Stromal cell of bone marrow (primary cell): ENCODE data around the gene ADAMTS17.

Source experiments
- DNase-seq: peaks from one replicate; pipeline ENCODE4 v3.0.0-alpha.2; 2012; ENCODE audit warnings: low read depth

The ADAMTS17 gene

GRCh38 chr15:100276506-100276905, 65.3 kb downstream of the ADAMTS17 start:
- no peak for DNase-seq

DNA sequence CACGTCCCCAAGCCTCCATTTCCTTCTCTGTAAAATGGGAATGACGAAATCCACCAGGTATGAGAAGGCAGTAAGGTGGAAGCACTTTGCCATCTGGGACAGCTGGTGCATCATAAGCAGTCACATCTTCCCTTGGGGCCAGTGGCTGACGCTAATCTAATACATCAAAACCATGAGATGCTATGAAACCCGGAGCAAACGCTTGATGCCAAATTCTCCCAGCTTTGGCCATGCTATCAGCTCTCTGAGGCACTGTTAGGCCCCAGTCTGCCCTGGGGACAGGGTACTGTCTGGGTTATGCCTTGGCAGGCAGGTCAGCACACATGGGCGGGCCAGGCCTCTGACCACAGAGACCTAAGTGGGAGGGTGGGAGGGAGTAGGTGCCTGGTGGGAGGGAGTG, 66.1 kb downstream of the ADAMTS17 start:
- DNase-seq: no peak

GRCh38 chr15:100269831-100270230, 71.9 kb downstream of the ADAMTS17 start:
- no peak for DNase-seq

DNA sequence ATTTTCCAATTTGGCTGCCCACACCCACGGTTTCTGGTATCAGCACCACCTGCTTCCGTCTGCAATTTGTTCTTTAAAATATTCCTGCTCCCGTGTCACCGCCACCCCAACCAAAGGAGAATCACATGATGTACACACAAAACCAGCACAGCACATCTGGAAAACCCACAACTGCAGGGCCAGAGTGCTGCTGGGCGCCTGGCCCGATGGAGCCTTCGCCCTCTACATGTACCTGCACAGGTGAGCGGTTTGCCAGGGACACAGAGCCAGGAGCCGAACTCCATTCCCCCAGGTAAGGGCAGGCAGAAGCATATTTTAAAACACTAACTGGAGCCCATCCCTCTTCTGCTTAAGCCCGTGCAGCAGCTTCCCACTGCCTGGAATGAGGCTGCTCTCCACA, 75.6 kb downstream of the ADAMTS17 start:
- DNase-seq: no peak

- no peak for DNase-seq
Measured at GRCh38 chr15:100265641-100266035, 76.1 kb downstream of the ADAMTS17 start.

- no peak for DNase-seq
Measured at GRCh38 chr15:100264994-100265640, 76.7 kb downstream of the ADAMTS17 start.

DNA sequence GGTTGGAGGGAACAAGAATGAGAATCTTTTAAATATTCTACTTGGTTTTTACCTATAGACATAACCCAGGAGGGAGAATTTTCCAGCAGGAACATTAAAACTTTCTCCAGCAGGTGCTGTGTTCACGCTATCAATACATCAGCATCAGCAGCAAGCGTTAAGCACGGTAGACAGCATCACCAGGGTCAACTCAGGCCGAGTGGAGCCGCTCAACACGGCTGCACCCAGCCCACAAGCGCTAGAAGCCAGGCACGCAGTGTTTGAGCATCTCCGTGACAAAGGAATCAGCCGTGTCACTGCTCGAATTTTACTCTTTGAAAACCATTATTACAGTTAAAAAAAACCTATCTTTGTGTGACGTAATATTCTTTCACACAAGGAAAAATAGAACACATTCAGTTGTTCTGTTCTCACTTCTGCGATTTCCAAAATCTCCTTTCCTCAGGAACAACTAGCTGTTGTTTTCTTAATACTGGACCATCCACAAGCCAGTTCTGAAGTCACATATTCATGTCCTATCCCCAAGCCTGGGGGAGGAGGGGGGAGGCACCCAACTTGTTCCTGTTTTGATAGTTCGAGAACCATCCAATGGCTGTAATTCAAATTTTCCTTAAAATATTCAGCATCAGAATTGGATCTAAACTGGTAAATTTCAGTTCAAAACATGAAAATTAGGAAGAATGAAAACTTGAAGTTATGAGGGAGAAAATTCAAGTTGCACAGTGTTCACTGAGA, 77.9 kb downstream of the ADAMTS17 start:
- DNase-seq: no peak

- DNase-seq: no peak
Measured at GRCh38 chr15:100263031-100263430, 78.7 kb downstream of the ADAMTS17 start.

DNA sequence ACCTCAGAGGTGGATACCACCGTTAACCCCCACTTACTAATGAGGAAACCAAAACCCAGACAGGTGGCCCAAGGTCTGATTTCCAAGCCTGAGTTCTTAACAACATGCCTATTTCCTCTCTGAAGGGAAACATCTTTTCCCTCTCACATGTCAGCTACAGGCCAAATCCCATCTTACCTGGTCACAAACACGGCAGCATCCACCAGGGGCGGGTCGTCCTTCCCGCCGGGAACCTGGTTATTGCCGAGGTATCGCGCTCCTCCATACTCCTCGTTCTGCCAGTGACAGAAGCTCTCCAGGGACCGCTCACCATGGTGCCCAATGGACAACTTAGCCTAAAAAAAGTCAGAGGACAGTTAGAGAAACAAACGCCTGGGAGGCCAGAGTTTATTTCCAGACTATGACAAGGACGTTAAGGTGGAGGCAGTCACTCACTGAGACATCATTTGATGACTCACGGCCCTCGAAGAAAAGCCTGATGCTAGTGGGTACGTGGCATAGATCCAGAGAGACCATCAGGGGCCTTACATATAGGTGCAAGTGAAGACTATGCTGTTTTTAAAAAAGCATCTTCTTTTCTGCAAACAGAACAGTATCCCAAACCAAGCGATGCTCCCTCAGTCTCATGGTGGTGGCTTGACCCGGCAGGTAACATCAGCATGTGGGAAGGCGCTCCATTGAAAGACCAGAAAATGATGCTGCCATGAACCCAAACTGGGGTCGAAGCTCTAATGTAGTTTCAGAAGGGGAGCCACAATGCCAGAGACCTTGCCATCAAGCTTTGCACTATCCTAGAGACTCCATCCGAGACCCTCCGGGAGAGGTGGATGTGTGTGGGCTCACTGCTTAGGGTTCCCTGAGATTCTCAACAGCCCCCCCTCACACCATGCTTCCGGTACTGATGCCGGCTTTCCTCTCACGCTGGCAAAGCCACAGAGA, 80.2 kb downstream of the ADAMTS17 start:
- DNase-seq: no peak

- no peak for DNase-seq
Measured at GRCh38 chr15:100259266-100259665, 82.5 kb downstream of the ADAMTS17 start.

GRCh38 chr15:100256970-100257650, 84.7 kb downstream of the ADAMTS17 start:
- DNase-seq: no peak

- no peak for DNase-seq
Measured at GRCh38 chr15:100256101-100256969, 85.4 kb downstream of the ADAMTS17 start.

DNA sequence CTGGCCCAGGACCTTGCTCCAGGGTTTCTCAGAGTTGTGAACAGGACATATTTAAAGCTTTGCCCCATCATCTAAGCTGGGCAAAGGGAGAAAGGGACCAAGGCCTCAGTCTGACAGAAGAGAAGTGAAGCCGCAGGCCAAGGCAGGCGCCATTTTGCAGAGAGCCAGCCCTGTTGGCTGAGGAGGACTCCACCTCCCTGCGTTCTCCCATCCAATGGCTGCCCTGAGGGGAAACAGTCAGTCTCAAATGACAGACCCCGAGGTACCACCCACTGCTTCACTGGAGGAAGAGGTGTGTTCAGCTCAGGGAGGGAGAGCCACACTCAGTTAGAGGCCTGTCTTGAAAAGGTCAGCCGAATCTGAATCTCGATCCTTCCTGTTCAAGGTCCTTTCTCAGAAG, 86.1 kb downstream of the ADAMTS17 start:
- DNase-seq: no peak

DNA sequence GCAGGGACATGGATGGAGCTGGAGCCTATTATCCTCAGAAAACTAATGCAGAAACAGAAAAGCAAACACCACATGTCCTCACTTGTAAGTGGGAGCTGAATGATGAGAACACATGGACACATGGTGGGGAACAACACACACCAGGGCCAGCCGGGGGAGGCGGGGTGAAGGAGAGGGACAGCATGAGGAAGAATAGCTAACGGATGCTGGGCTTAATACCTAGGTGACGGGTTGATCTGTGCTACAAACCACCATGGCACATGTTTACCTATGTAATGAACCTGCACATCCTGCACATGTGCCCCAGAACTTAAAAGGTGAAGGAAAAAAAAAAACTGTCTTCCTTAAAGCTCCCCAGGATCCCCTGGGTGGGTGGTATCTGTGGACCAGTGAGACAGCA, 87.1 kb downstream of the ADAMTS17 start:
- DNase-seq: no peak

DNA sequence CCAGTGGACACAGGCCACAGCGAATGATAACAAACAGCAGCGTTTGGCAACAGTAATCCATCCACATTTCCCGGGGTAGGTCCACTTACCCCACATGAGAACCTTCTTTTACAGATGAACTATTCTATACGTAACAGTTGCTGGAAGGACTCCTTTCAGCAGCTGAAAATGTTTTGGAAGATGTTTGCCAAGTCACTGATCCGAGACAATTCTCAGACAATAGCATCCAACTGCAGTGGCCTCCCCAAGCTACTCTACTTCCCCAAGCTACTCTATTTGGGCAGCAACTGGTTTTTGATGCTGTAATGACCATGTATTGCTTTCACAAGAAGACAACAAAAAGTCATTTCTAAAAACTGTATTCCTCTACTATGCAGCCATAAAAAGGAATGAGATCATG, 87.5 kb downstream of the ADAMTS17 start:
- DNase-seq: no peak

DNA sequence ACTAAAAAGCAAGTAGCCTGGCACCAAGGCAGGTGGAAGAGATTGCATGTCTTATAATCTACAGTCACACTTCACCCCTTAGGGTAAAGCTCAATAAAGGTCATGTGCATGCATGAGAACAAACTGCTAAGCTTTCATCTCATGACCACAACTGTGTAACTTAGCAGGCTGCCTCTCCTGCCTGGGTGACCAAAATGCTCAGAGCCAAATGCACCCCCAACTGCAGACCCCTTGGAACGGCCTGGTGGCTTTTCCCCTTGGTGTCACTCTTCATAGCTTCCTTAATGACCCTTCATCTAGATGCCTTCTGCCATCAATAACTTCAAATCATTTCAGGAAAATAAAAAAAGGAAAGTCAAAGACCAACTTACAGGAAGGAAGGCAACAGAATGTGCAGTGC, 88.1 kb downstream of the ADAMTS17 start:
- no peak for DNase-seq

GRCh38 chr15:100252779-100253417, 88.9 kb downstream of the ADAMTS17 start:
- no peak for DNase-seq

DNA sequence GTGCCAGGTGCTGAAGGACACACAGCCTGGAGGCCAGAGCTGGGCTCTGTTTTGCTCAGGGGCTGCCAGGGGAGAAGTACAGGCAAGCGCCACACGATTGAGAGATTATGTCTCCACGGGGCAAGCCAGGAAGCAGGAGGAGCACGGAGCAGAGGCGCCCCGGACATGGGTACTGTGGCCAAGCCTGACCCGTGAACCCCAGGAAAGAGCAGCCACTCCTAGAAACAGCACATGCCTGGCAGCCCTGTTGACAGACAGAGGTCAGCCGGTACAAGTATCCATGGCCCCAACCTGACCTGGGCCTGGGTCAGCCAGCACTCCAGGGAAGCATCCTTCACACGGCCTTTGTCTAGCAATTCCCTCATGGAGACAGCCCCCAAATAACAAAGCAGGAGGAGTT, 89.4 kb downstream of the ADAMTS17 start:
- no peak for DNase-seq

DNA sequence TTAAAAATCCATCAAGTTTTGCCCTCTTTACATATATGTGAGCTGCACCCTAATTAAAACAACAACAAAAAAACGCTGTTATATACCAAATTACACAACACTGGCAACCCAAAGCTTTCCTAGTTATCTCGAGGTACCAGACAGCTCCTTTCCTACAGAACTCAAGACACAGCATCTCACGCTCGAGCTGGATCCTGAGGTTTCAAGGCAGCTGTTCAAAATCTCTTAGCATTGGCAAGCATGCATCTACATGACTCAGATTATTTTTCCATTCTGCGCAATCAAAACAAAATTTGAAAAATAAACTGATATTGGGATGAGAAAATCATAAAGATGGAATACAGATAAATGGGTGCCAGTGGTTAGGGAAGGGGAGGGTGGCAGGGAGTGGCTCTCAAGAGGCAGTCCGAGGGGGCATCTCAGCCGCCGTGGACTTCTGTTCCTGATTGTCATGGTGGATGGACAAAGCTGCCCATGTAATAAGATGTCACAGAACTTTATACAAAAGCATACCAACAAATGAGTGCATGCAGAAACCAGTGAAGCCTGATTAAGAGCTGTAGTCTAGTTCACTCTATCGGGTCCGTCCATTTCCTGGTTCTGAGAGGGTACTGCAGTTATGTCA, 91.5 kb downstream of the ADAMTS17 start:
- DNase-seq: no peak
